Neutrophil (primary cell): ENCODE data around the gene CHCHD4.

Source experiments
- H3K27ac ChIP-seq: fragments of 200-600 bp; sonication (generic); 2 replicates; pipeline ENCODE4 v1.5.1; 2016; ENCODE audit warnings: mild to moderate bottlenecking, moderate library complexity
- H3K27me3 ChIP-seq: fragments of 200-600 bp; sonication (generic); 2 replicates; pipeline ENCODE4 v1.6.0; 2016; ENCODE audit warnings: mild to moderate bottlenecking
- H3K36me3 ChIP-seq: fragments of 200-600 bp; sonication (generic); 2 replicates; pipeline ENCODE4 v1.5.1; 2017
- H3K4me1 ChIP-seq, 2 experiments: fragments of 200-600 bp in 1 of 2; sonication (generic) in 1 of 2; 1 replicate in 1 of 2; 2 replicates in 1 of 2; pipeline versions ENCODE4 v1.5.1 to v1.6.1; 2013 to 2016; ENCODE audit warnings: low read depth in 1 of 2, low read length in 1 of 2, mild to moderate bottlenecking in 1 of 2, moderate library complexity in 1 of 2; ENCODE audit not compliant: control insufficient read depth in 1 of 2, insufficient read depth in 1 of 2
- H3K4me3 ChIP-seq, 2 experiments: fragments of 200-600 bp in 1 of 2; sonication (generic) in 1 of 2; 1 replicate in 1 of 2; 2 replicates in 1 of 2; pipeline ENCODE4 v1.5.1; 2013 to 2016; ENCODE audit warnings: low read depth in 1 of 2, low read length in 1 of 2, mild to moderate bottlenecking in 1 of 2, moderate library complexity in 1 of 2
- H3K9me3 ChIP-seq: fragments of 200-600 bp; sonication (generic); 2 replicates; pipeline ENCODE4 v1.5.1; 2016
- TF ChIP-seq, protein P1 (sequence below): fragments of 200-600 bp; sonication (generic); IDR thresholded peaks from 2 replicates; pipeline ENCODE4 v1.5.1; 2016; ENCODE audit warnings: antibody characterized with exemption

CHCHD4 gene

DNA sequence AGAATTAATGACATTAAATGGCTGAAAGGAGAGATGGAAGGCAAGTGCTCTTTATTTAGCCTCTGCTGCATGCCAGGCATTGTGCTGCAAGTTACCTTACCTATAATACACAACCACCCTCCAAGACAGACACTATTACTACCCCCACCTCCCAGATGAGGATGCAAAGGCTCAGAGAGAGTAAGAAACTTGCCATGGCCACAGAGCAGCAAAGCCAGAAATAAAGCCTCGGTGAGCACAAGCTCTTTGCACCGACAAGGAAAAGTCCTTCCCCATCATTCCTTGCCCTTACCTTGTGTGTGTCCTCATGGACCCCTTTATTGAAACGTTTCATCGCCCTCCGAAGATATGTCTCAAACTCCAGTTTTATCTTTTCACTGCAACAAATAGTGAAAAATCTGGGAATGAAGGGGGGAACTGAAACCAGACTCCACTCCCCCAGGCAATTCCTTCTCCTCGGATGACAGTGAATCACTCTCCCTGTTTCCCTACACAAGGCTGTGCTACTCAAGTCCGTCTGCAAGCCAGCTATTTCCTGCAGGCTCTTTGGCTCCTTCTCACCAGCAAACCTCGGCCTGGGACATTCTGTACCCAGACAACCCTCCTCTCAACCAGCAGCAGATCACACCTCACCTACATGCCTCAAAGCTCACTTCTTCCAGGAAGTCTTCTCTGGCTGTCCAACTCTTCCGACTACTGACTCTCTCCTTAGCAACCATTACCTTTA, 42.4 kb upstream of the CHCHD4 start:
- Histone ChIP-seq H3K27ac (no peak overlapping the region), H3K36me3 (peaks cover 91% of the 10 kb centered on the region)
- TF ChIP-seq, protein P1, sequence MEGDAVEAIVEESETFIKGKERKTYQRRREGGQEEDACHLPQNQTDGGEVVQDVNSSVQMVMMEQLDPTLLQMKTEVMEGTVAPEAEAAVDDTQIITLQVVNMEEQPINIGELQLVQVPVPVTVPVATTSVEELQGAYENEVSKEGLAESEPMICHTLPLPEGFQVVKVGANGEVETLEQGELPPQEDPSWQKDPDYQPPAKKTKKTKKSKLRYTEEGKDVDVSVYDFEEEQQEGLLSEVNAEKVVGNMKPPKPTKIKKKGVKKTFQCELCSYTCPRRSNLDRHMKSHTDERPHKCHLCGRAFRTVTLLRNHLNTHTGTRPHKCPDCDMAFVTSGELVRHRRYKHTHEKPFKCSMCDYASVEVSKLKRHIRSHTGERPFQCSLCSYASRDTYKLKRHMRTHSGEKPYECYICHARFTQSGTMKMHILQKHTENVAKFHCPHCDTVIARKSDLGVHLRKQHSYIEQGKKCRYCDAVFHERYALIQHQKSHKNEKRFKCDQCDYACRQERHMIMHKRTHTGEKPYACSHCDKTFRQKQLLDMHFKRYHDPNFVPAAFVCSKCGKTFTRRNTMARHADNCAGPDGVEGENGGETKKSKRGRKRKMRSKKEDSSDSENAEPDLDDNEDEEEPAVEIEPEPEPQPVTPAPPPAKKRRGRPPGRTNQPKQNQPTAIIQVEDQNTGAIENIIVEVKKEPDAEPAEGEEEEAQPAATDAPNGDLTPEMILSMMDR: no peak

DNA sequence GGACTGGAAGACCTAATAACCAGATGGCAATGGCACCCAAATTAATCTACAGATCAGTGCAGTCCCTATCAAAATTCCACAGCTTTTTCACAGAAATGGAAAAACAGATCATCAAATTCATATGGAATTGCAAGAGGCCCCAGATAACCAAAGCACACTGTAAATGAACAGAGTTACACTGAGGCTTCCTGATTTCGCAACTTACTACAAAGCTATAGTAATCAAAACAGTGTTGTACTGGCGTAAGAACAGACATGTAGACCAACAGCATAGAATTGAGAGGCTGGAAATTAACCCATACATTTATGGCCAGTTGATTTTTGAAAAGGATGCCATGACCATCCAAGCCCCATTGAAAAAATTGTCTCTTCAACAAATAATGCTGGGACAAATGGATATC, 37.5 kb upstream of the CHCHD4 start:
- H3K36me3 ChIP-seq: peaks cover 80% of the 10 kb centered on the region
- TF ChIP-seq, protein P1: no peak
- H3K27ac ChIP-seq: no peak overlapping the region

More for the DNA sequence above, 42.4 kb upstream of the CHCHD4 start:
- H3K4me3 ChIP-seq: no peak overlapping the region
- H3K27me3 ChIP-seq: no peaks in the 10 kb centered on the region
- no peaks in the 10 kb centered on the region for H3K9me3 ChIP-seq
- H3K4me1 ChIP-seq: peaks cover 3 to 4% of the 10 kb centered on the region in 2 experiments

DNA sequence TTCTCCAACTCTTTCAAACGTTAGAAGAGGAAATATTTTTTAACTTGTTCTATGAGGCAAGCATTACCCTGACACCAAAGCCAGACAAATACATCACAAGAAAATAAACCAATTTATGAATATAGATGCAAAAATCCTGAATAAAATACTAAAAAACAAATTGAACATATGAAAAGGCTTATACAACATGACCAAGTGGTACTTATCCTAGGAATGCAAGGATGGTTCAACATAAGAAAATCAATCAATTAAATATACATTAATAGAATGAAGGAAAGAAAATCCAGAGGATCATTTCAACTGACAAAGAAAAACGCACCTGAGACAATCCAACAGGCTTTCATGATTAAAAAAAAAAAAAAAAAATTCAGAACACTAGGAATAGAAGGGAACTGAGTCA, 36.6 kb upstream of the CHCHD4 start:
- H3K4me1 ChIP-seq: peaks cover 5% of the 10 kb centered on the region in 2 experiments
- TF ChIP-seq, protein P1: no peak
- H3K27ac ChIP-seq: no peak overlapping the region
- H3K4me3 ChIP-seq: no peak overlapping the region
- no peaks in the 10 kb centered on the region for H3K9me3 ChIP-seq
- H3K27me3 ChIP-seq: no peaks in the 10 kb centered on the region
- H3K36me3 ChIP-seq: peaks cover 80% of the 10 kb centered on the region

More for the DNA sequence above, 37.5 kb upstream of the CHCHD4 start:
- Histone ChIP-seq H3K4me3 (no peak overlapping the region), H3K4me1 (peaks cover 5% of the 10 kb centered on the region in 2 experiments), H3K9me3 (no peaks in the 10 kb centered on the region), H3K27me3 (no peaks in the 10 kb centered on the region)

DNA sequence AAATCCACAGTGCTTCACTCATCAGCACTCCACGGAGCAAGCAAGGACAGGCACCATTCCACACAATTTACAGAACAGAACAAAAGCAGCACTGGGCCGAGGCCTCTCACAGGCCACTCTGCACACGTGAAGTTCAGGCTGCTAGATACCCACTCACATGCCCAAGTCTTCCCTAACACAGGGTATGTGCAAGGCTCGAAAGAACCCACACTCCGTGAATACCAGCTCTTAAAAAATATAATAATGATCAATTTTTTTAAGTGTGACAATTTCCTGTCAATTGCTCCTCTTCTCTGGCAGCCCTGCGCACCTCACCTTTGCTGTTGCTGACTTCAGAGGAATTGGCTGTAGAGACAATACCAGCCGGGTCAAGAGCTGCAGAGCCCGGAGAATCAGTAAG, 34.8 kb upstream of the CHCHD4 start:
- peaks cover 65% of the 10 kb centered on the region for H3K36me3 ChIP-seq
- H3K4me3 ChIP-seq: no peak overlapping the region
- H3K27ac ChIP-seq: no peak overlapping the region
- TF ChIP-seq, protein P1: no peak
- peaks cover 5% of the 10 kb centered on the region in 2 experiments for H3K4me1 ChIP-seq
- H3K9me3 ChIP-seq: no peaks in the 10 kb centered on the region
- no peaks in the 10 kb centered on the region for H3K27me3 ChIP-seq

DNA sequence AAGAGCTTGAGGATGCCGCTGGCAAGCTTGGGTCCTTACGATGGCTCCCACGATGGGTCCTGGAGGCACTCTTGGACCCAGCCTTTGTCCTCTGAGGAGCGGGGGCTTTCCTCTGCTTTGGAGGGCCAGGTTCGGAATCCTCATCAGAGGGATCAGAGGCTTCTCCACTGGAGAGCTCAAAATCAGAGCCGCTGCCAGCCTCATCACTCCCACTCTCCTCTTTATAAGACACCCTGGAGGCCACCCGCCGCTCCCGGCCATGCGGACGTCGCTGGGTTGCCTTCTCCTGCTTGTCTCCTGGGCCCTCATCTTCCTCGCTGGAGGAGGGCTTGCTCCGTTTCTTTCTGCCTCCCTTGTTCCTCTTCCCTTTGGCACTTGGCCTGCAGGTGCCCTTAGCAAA, 33.7 kb upstream of the CHCHD4 start:
- H3K27ac ChIP-seq: no peak overlapping the region
- TF ChIP-seq, protein P1: no peak
- peaks cover 65% of the 10 kb centered on the region for H3K36me3 ChIP-seq

More for the DNA sequence above, 33.7 kb upstream of the CHCHD4 start:
- Histone ChIP-seq H3K27me3 (no peaks in the 10 kb centered on the region), H3K9me3 (no peaks in the 10 kb centered on the region), H3K4me3 (no peak overlapping the region), H3K4me1 (peaks cover 5% of the 10 kb centered on the region in 2 experiments)
